ENCODE results near the gene GUK1.

GUK1 gene

DNA sequence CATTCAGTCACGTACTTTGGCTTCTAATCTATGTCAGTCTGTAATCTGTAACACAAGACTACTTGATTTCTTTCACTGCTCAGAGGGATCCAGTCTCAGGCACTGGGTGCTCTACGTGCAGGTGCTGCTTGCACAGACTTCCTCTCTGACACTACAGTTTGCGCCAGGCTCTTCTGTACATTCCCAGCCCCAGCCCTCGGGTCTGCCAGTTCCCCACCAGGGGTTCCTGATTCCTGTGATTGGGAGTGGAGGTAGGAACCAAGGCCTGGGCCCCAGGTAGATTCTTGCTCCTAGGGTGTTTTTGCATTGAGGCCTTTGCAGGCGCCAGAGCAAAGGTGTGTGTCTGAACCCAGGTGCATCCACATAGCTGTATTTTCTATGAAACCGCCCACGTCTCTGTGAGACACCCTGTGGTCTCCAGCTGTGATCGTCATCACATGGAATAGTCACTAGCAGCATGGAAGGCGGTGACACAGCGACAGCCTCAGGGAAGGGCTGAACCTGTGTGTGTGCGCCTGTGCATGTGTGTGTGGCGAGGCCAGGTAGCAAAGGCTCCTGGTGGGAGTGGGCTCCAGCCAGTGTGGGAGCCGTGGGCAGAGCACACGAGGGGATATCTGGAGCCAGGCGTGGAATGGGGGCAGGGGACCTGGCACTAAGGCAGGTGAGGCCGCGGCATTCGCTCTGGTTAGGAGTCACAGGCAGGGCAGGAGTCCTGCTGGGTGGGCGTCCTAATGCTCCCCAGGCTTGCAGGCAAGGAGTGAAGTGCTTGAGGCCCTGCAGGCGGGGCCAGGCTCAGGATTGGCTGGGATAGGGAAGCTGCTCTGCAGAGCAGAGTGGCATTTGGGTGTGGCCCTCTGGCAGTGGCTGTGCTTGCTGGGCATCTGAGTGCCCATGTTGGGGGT, 14.8 kb downstream of the GUK1 start:
- no peak for DNase-seq (ENCODE audit: low read depth in 1 of 2, low spot score in 1 of 2)
- TF ChIP-seq GABPA (IDR thresholded peaks at IDR 0.05; ENCODE audit: low read depth) = no peak
- TF ChIP-seq SPI1 (IDR thresholded peaks at IDR 0.05; ENCODE audit: borderline replicate concordance, low read depth) = no peak
- TF ChIP-seq, protein P1, sequence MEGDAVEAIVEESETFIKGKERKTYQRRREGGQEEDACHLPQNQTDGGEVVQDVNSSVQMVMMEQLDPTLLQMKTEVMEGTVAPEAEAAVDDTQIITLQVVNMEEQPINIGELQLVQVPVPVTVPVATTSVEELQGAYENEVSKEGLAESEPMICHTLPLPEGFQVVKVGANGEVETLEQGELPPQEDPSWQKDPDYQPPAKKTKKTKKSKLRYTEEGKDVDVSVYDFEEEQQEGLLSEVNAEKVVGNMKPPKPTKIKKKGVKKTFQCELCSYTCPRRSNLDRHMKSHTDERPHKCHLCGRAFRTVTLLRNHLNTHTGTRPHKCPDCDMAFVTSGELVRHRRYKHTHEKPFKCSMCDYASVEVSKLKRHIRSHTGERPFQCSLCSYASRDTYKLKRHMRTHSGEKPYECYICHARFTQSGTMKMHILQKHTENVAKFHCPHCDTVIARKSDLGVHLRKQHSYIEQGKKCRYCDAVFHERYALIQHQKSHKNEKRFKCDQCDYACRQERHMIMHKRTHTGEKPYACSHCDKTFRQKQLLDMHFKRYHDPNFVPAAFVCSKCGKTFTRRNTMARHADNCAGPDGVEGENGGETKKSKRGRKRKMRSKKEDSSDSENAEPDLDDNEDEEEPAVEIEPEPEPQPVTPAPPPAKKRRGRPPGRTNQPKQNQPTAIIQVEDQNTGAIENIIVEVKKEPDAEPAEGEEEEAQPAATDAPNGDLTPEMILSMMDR (IDR thresholded peaks at IDR 0.05; ENCODE audit: insufficient read depth, low read length) = no peak
- no peak for TF ChIP-seq POLR2AphosphoS5 (IDR thresholded peaks at IDR 0.05; ENCODE audit: low read depth)
- no peak for TF ChIP-seq REST (IDR thresholded peaks at IDR 0.05; ENCODE audit: insufficient replicate concordance, low read depth)
- H3K27ac ChIP-seq (replicated peaks) = no peak overlapping the region

GRCh38 chr1:228155596-228156514, 15.8 kb downstream of the GUK1 start:
- TF ChIP-seq GABPA (IDR thresholded peaks at IDR 0.05; ENCODE audit: low read depth) (no peak), POLR2AphosphoS5 (IDR thresholded peaks at IDR 0.05; ENCODE audit: low read depth) (no peak), REST (IDR thresholded peaks at IDR 0.05; ENCODE audit: insufficient replicate concordance, low read depth) (no peak), SPI1 (IDR thresholded peaks at IDR 0.05; ENCODE audit: borderline replicate concordance, low read depth) (no peak)
- TF ChIP-seq, protein P1 (IDR thresholded peaks at IDR 0.05; ENCODE audit: insufficient read depth, low read length) = no peak
- Histone ChIP-seq H3K27ac (replicated peaks) (no peak overlapping the region), H3K27me3 (ENCODE audit: insufficient read depth, poor library complexity, severe bottlenecking) (no peaks in the 10 kb centered on the region), H3K4me3 (replicated peaks; ENCODE audit: insufficient read depth, low read length) (no peak overlapping the region)
- no peak for DNase-seq (ENCODE audit: low read depth in 1 of 2, low spot score in 1 of 2)

More for the DNA sequence above, 14.8 kb downstream of the GUK1 start:
- Histone ChIP-seq H3K4me3 (replicated peaks; ENCODE audit: insufficient read depth, low read length) (no peak overlapping the region), H3K27me3 (ENCODE audit: insufficient read depth, poor library complexity, severe bottlenecking) (no peaks in the 10 kb centered on the region)

DNA sequence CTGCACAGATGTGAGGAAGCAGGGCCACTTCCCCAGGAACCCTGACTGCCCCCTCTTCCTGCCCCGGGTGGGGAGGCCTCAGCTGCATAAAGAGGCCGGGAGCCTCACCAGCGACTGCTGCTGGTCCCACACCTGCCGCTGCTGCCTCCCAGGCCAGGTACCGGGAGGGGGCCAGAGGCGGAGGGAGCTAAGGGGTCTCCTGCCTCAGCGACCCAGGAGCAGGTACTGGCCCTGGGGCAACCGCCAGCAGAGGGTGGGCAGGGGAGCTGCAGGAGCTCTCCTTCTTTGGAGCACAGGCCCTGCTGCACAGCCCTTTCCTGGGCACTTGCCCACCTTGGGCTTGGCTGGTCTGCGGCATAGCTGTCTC, 16.4 kb downstream of the GUK1 start:
- Histone ChIP-seq H3K27me3 (ENCODE audit: insufficient read depth, poor library complexity, severe bottlenecking) (no peaks in the 10 kb centered on the region), H3K27ac (replicated peaks) (no peak overlapping the region), H3K4me3 (replicated peaks; ENCODE audit: insufficient read depth, low read length) (no peak overlapping the region)
- DNase-seq (ENCODE audit: low read depth in 1 of 2, low spot score in 1 of 2) = no peak
- TF ChIP-seq POLR2AphosphoS5 (IDR thresholded peaks at IDR 0.05; ENCODE audit: low read depth) = no peak
- no peak for TF ChIP-seq REST (IDR thresholded peaks at IDR 0.05; ENCODE audit: insufficient replicate concordance, low read depth)
- TF ChIP-seq, protein P1 (IDR thresholded peaks at IDR 0.05; ENCODE audit: insufficient read depth, low read length) = no peak
- TF ChIP-seq SPI1 (IDR thresholded peaks at IDR 0.05; ENCODE audit: borderline replicate concordance, low read depth) = no peak
- TF ChIP-seq GABPA (IDR thresholded peaks at IDR 0.05; ENCODE audit: low read depth) = no peak

Measured in HL-60 (cell line).